GM21447 (cell line): ENCODE measurements around the gene MARVELD1.

Experiments used
- ATAC-seq: cut with Tn5 transposase; IDR thresholded peaks from one replicate; pipeline ENCODE4 v1.9.1; 2021; ENCODE audit not compliant: unreplicated experiment

The MARVELD1 gene

DNA sequence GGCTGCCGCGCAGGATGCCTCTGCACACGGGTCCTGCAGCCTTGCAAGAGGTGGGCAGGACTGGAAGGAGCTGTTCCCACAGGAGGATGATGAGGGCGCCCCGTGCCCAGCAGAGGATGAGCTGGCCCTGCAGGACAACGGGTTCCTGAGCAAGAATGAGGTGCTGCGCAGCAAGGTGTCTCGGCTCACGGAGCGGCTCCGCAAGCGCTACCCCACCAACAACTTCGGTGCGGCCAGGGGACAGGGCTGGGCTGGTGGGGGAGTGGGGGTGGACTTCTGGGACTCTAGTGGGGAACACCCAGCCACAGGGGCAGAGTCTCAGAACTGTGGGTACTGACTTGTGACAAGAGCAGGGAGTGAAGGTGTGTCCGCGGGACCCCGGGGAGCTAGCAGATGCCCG is 39.4 kb downstream of the MARVELD1 start:
- ATAC-seq: no peak

DNA sequence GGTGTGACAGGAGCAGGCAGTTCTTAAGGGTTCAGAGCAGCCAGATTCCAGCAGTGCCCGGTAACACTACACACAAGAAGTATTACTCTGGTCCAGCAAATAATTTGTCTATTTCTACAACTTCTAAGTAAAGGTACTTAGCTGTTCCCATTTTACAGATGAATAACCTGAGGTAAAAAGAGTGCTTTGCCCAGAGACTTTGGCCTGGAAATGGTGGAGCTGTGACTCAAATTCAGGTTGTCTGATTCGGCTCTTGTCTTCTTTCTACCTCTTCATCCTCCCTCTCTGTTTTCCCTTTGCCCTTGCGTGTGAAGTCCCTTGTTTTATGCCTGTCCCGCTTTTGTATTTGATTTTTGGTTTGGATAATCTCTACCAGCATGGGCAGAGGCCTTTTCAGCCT is 41.2 kb downstream of the MARVELD1 start:
- ATAC-seq: no peak

DNA sequence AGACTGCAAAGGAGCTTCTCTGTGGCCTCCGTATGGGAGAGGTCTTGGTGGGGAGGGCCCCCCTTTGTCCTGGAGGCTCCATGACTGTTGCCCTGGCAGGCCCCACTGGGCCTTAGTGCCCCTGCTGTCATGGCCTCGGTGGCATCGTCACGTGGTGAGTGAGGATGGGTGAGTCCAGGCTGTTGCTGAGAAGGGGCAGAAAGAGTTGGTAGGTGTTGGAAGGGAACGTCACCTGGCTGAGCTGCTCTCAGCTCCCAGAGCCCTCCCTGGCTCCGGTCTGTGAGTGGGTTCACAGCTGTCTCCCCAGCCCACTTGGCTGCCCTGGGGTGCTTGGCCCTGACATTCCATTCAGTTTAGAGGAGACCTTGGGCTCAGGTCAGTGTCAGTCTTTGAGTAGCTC is 42.2 kb downstream of the MARVELD1 start:
- ATAC-seq: no peak

DNA sequence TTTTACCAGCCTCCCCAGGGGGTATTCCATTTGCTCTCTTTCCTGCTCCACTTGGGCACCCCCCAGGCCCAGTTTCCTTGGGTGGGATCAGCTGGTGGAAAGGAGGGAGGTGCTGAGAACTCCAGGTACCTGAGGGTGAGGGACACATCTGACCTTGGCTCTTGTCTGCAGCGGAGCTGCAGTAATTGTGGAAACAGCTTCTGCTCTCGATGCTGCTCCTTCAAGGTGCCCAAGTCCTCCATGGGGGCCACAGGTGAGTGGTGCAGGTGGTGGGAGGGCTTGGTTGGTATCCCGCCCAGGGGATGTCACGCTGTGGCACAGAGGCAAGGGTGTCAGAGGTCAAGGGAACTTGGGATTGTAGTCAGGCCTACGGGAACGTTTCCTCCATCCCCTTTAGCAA is 43.9 kb downstream of the MARVELD1 start:
- no peak for ATAC-seq

DNA sequence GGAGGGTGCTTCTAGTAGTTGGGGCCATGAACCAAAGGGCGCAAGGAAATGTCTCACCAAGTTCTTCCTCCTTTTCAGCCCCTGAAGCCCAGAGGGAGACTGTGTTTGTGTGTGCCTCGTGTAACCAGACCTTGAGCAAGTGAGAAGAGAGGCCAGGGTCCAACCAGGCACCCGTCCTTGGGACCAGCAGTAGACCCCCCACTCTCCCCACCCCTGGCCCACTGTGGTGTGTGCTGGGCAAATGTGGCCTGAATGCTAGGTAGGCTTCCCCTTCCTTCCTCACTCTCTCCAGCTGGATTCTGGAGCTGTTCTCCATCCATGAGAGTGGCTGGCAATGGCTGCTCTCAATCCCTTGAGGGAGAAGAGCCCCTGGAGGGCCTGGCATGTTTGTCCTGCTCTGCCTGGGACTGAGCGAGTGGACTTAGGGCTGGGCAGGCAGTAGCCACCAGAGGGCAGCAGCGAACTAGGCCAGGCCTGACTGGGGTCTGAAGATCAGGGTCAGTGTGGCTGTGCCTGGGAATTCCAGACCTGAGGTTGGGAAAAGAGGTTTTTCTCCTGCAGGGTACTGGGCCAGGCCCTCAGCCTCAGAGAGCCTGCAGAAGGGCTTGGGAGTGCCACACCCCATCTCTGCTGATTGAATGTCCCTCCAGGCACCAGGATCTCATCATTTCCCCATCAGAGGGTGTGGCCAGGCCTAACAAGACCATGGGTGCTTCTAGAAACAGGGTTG is 45.8 kb downstream of the MARVELD1 start:
- ATAC-seq: peak; percentile 59

GRCh38 chr10:97759946-97760345 is 46.4 kb downstream of the MARVELD1 start:
- no peak for ATAC-seq

- no peak for ATAC-seq
Measured at GRCh38 chr10:97760461-97761257, 47.1 kb downstream of the MARVELD1 start.

DNA sequence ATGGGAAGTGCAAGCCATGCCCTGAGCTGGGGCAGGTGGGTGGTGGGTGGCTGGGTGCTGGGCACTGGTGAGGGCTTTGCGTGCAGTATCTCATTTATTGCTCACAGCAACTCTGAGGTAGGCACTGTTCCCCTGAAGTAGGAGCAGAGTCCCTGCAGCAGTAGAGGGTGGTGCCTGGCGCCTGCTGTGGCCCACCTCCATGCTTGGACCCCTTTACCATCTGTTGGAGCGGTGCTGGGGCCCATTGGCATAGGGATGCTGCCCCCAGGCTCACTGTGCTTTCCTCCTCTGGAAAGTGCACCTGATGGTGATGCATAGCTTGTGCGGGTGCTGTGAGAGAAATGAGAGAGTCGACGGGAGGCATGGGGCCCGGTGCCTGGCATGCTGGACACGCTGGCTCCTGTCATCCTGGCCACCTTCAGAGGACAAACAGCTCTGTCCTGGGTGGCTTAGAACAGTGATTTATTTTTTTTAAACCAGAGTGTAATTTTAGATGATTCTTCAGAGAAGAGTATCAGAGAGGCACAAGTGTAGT is 47.9 kb downstream of the MARVELD1 start:
- ATAC-seq: no peak

DNA sequence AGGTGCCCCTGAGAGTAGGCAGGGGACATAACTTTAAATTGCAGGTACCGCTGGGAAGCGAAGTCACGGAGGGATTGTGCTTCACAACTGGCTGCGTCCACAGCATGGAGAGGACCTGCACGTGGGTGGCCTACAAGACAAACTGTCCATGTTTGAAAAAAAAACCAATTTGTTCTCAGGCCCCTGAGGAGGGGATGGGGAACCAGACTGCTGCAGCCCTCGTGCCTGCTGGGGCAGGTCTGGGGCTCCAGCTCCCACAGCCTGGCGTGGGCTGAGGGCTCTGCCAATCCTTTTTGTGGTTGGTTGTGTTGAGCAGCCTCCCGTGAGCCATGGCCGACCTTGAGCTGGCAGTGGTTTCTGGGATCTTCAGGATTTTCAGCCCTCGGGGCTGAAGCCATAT is 48.5 kb downstream of the MARVELD1 start:
- no peak for ATAC-seq

DNA sequence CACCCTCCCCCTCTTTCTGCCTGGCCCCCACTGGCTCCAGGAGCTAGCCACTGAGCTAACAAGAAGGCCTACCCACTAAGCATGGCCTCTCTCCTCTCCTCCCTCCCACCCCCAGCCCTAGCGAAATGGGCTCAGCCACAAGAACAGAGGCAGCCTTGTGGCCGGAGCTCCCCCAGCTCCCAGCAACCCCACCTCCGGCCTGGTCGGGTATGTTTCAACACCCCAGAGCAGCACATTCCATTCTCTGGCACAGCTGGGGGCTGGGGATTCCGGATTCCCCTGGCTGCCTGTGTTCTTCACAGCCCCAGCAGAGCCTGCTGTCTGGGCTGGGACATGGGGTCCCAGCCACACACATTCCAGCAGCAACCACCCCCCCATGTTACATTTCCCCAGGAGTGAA is 49.3 kb downstream of the MARVELD1 start:
- no peak for ATAC-seq

GRCh38 chr10:97763411-97763810 is 49.9 kb downstream of the MARVELD1 start:
- ATAC-seq: no peak

- no peak for ATAC-seq
Measured at GRCh38 chr10:97763947-97764346, 50.4 kb downstream of the MARVELD1 start.

GRCh38 chr10:97764519-97764931 is 51.0 kb downstream of the MARVELD1 start:
- ATAC-seq: peak; percentile 57

DNA sequence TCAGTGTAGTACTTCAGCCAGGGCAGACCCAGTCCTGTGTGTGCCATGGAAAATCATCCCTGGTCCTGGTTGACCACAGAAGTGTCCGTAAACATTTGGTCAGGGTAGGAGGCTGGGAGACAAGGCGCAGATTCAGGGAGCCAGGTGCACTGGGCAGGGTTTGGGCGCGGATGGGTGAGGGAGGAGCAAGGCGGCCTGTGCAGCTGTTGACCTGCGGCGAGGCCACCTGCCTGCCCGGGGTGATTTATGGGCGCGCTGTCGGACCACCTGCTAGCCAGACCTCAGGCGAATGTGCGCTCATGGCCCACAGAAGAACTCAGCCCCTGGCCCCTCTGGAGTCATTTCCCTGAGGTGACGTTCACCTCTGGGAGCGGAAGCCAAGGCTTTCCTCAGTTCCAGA is 51.7 kb downstream of the MARVELD1 start:
- ATAC-seq: no peak

DNA sequence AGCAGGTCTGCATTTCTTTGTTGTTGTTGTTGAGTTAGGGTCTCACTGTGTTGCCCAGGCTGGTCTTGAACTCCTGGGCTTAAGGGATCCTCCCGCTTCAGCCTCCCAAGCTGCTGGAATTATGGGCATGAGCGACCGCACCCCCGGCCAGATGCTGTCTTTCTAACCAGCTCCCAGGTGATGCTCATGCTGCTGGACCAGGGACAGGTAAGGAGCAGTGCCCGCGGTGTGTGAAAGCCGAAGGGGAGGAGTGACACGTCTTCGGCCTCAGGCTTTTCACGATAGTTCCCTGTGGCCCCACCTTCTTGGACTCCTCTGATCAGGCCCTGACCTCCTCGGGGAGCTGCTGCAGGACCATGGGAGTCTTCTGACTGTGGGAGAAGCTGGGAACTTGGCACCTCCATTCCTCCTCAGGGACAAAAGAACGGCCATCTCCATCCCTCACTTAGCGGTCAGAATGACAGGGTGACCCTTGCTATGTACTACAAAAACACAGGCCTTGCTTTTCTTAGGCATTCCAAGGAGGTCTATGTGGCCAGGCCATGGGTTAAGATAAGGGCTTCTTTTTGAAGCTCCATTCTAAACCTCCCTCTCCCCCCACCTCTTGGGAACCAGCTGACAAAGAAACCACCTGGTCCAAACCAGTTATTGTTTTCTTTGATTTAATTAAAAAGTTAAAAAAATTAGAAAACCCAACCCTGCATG is 52.7 kb downstream of the MARVELD1 start:
- no peak for ATAC-seq

DNA sequence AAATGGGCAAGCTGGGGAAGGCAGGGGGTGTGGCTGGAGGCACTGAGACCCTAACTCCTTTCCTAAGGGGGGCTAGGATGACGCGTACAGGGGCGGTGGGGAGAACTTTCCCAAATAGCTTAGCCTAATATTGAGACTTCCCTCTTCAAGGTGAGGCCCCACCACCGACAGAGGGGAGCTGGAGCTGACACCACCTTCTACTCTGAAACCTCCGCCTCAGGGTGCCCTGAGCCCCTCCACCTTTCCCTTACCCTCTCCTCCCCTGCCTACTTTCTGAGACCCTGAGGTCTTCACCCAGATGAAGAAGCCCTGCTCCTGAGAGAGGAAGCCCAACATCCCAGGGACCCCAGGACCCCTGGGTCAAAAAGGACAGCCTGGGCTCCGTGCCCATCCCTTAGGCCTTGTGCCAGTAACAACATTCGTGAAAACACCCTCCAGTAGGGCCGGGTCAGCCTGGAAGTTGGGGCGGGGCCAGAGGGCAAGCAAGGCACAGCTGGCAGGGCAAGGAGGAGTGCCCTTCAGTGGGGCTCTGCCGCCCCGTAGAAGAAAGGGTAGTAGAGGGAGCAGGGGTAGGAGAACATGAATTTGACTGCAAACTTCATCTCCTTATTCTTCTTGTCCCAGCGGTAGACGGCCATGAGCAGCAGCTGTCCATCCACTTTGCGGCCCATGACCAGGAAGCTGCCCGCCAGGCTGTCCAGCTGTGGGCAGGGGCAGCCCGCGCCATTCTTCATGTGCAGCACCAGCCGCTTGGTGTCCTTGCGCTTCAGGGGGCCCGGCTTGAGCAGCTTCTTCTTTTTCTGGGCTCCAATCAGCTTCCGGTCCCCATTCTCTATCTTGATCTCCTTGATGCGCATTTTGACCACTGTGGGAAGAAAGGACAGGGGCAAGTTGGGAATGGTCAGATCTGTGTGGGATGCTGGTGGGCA is 53.7 kb downstream of the MARVELD1 start:
- no peak for ATAC-seq
